Neural cell (in vitro differentiated cells): ENCODE measurements around the gene USP2. TPM values are rescaled to one million over a fixed set of nuclear protein-coding genes. Genes with fewer than 3 reads are reported as not detected.

Experiments used
- H2AFZ ChIP-seq: fragments of 200-600, 300-800 bp; sonication (generic), shearing (Covaris generic); 2 replicates; pipeline ENCODE4 v1.6.0; 2014; ENCODE audit warnings: low read depth, mild to moderate bottlenecking, antibody characterized with exemption, low read length, moderate library complexity
- H3F3A ChIP-seq: fragments of 200-600 bp; shearing (Covaris generic); 2 replicates; pipeline ENCODE4 v1.6.1; 2016; ENCODE audit warnings: mild to moderate bottlenecking, moderate library complexity, mixed read lengths, antibody characterized with exemption, low read length; ENCODE audit not compliant: insufficient read depth, poor library complexity, severe bottlenecking
- H3K27ac ChIP-seq: fragments of 200-600, 300-800 bp; sonication (generic), shearing (Covaris generic); 2 replicates; pipeline ENCODE4 v1.5.1; 2014; ENCODE audit warnings: mild to moderate bottlenecking, low read length, moderate library complexity
- H3K27me3 ChIP-seq: fragments of 300-800, 200-600 bp; sonication (generic), shearing (Covaris generic); 2 replicates; pipeline ENCODE4 v1.6.0; 2014; ENCODE audit warnings: mild to moderate bottlenecking, low read depth, low read length, moderate library complexity; ENCODE audit not compliant: insufficient read depth
- H3K36me3 ChIP-seq: fragments of 300-800, 200-600 bp; sonication (generic), shearing (Covaris generic); 2 replicates; pipeline ENCODE4 v1.5.1; 2014; ENCODE audit warnings: mild to moderate bottlenecking, antibody characterized with exemption, low read length, moderate library complexity; ENCODE audit not compliant: insufficient read depth
- H3K4me2 ChIP-seq: fragments of 300-800, 200-600 bp; sonication (generic), shearing (Covaris generic); 2 replicates; pipeline ENCODE4 v1.6.0; 2014; ENCODE audit warnings: mild to moderate bottlenecking, low read length
- H3K4me3 ChIP-seq: fragments of 300-800, 200-600 bp; sonication (generic), shearing (Covaris generic); 2 replicates; pipeline ENCODE4 v1.5.1; 2014; ENCODE audit warnings: mild to moderate bottlenecking, low read length, moderate library complexity
- H3K79me2 ChIP-seq: fragments of 200-600 bp; shearing (Covaris generic); replicated peaks from 2 replicates; pipeline ENCODE4 v1.6.0; 2014; ENCODE audit warnings: mild to moderate bottlenecking, low read length, moderate library complexity; ENCODE audit not compliant: insufficient read depth
- H3K9ac ChIP-seq: fragments of 300-800, 200-600 bp; sonication (generic), shearing (Covaris generic); 2 replicates; pipeline ENCODE4 v1.6.1; 2016; ENCODE audit warnings: mild to moderate bottlenecking, low read length, mixed read lengths
- H3K9me2 ChIP-seq: fragments of 200-600 bp; shearing (Covaris generic); 2 replicates; pipeline ENCODE4 v1.6.1; 2016; ENCODE audit warnings: mild to moderate bottlenecking, low read length, mixed read lengths; ENCODE audit not compliant: insufficient read depth
- H3K9me3 ChIP-seq: fragments of 200-600, 300-800 bp; sonication (generic), shearing (Covaris generic); 2 replicates; pipeline ENCODE4 v1.6.1; 2016; ENCODE audit warnings: mild to moderate bottlenecking, mixed run types, low read length, moderate library complexity, mixed read lengths
- H4K20me1 ChIP-seq: fragments of 200-600 bp; shearing (Covaris generic); 2 replicates; pipeline ENCODE4 v1.6.1; 2016; ENCODE audit warnings: mild to moderate bottlenecking, mixed run types; ENCODE audit not compliant: insufficient read depth
- EP300 ChIP-seq: fragments of 450-650 bp; conservative IDR thresholded peaks from 2 replicates; pipeline ENCODE4 v1.6.1; 2014; ENCODE audit warnings: antibody characterized with exemption, mild to moderate bottlenecking, moderate library complexity; ENCODE audit not compliant: poor library complexity, severe bottlenecking
- EZH2 ChIP-seq: fragments of 200-600, 300-800 bp; shearing (Covaris generic), sonication (generic); IDR thresholded peaks from 2 replicates; pipeline ENCODE4 v1.6.1; 2014; ENCODE audit warnings: antibody characterized with exemption, low read length, borderline replicate concordance, mild to moderate bottlenecking; ENCODE audit not compliant: insufficient read depth, poor library complexity, severe bottlenecking
- MXI1 ChIP-seq: fragments of 450-650 bp; conservative IDR thresholded peaks from 2 replicates; pipeline ENCODE4 v1.6.1; 2014; ENCODE audit warnings: antibody characterized with exemption, mild to moderate bottlenecking; ENCODE audit not compliant: poor library complexity, severe bottlenecking
- POLR2AphosphoS5 ChIP-seq: IDR thresholded peaks from 2 replicates; pipeline ENCODE4 v1.6.1; 2012
- RAD21 ChIP-seq: fragments of 450-650 bp; conservative IDR thresholded peaks from 2 replicates; pipeline ENCODE4 v1.6.1; 2014; ENCODE audit warnings: antibody characterized with exemption, mild to moderate bottlenecking, moderate library complexity
- SMC3 ChIP-seq: fragments of 450-650 bp; conservative IDR thresholded peaks from 2 replicates; pipeline ENCODE4 v1.6.1; 2014; ENCODE audit warnings: antibody characterized with exemption, mild to moderate bottlenecking, moderate library complexity; ENCODE audit not compliant: poor library complexity
- TAF1 ChIP-seq: IDR thresholded peaks from 2 replicates; pipeline ENCODE4 v1.6.1; 2012; ENCODE audit warnings: low read depth
- polyA plus RNA-seq: library from polyadenylated mRNA; depleted of rRNA; stranded (reverse); fragments of >200 nt; gene quantifications from 2 replicates; pipeline ENCODE4 v1.2.3, GENCODE V29; 2014
- TF ChIP-seq, protein P1 (sequence below): fragments of 450-650 bp; IDR thresholded peaks from 2 replicates; pipeline ENCODE4 v1.5.1; 2014; ENCODE audit warnings: antibody characterized with exemption, mild to moderate bottlenecking, moderate library complexity; ENCODE audit not compliant: poor library complexity, severe bottlenecking
- TF ChIP-seq, protein P2 (sequence below): IDR thresholded peaks from 2 replicates; pipeline ENCODE4 v1.6.1; 2012; ENCODE audit warnings: borderline replicate concordance

USP2 gene
- polyA plus RNA-seq, 1 donor from 2014 or later = 0.59 TPM

DNA sequence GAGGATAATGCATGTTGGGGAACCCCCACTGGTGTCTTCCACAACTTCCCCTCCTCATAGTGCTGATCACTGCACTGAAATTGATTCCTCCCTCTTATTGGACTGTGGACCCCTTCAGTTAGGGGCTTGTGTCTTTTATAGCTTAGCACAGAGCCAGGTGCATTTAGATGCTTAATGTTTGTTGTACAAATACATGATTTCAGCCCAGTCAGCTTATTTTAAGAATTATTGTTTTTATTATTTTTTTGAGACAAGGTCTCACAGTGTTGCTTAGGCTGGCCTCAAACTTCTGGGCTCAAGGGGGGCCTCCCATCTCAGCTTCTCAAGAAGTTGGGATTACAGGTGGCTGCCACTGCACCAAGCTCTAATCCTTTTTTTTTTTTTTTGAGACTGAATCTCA is 33.2 kb upstream of the USP2 start:
- Histone ChIP-seq H3K4me2 (no peak overlapping the region), H3K27ac (no peak overlapping the region), H3F3A (no peaks in the 10 kb centered on the region), H3K9ac (no peak overlapping the region), H3K27me3 (no peaks in the 10 kb centered on the region), H3K9me3 (no peaks in the 10 kb centered on the region), H2AFZ (no peak overlapping the region), H3K4me3 (no peak overlapping the region), H4K20me1 (no peaks in the 10 kb centered on the region), H3K9me2 (no peaks in the 10 kb centered on the region), H3K79me2 (no peaks in the 10 kb centered on the region), H3K36me3 (no peaks in the 10 kb centered on the region)
- TF ChIP-seq MXI1 (no peak), EZH2 (no peak), EP300 (no peak), RAD21 (no peak), TAF1 (no peak), SMC3 (no peak), POLR2AphosphoS5 (no peak)
- TF ChIP-seq, protein P1, sequence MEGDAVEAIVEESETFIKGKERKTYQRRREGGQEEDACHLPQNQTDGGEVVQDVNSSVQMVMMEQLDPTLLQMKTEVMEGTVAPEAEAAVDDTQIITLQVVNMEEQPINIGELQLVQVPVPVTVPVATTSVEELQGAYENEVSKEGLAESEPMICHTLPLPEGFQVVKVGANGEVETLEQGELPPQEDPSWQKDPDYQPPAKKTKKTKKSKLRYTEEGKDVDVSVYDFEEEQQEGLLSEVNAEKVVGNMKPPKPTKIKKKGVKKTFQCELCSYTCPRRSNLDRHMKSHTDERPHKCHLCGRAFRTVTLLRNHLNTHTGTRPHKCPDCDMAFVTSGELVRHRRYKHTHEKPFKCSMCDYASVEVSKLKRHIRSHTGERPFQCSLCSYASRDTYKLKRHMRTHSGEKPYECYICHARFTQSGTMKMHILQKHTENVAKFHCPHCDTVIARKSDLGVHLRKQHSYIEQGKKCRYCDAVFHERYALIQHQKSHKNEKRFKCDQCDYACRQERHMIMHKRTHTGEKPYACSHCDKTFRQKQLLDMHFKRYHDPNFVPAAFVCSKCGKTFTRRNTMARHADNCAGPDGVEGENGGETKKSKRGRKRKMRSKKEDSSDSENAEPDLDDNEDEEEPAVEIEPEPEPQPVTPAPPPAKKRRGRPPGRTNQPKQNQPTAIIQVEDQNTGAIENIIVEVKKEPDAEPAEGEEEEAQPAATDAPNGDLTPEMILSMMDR = no peak
- TF ChIP-seq, protein P2, sequence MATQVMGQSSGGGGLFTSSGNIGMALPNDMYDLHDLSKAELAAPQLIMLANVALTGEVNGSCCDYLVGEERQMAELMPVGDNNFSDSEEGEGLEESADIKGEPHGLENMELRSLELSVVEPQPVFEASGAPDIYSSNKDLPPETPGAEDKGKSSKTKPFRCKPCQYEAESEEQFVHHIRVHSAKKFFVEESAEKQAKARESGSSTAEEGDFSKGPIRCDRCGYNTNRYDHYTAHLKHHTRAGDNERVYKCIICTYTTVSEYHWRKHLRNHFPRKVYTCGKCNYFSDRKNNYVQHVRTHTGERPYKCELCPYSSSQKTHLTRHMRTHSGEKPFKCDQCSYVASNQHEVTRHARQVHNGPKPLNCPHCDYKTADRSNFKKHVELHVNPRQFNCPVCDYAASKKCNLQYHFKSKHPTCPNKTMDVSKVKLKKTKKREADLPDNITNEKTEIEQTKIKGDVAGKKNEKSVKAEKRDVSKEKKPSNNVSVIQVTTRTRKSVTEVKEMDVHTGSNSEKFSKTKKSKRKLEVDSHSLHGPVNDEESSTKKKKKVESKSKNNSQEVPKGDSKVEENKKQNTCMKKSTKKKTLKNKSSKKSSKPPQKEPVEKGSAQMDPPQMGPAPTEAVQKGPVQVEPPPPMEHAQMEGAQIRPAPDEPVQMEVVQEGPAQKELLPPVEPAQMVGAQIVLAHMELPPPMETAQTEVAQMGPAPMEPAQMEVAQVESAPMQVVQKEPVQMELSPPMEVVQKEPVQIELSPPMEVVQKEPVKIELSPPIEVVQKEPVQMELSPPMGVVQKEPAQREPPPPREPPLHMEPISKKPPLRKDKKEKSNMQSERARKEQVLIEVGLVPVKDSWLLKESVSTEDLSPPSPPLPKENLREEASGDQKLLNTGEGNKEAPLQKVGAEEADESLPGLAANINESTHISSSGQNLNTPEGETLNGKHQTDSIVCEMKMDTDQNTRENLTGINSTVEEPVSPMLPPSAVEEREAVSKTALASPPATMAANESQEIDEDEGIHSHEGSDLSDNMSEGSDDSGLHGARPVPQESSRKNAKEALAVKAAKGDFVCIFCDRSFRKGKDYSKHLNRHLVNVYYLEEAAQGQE = no peak

DNA sequence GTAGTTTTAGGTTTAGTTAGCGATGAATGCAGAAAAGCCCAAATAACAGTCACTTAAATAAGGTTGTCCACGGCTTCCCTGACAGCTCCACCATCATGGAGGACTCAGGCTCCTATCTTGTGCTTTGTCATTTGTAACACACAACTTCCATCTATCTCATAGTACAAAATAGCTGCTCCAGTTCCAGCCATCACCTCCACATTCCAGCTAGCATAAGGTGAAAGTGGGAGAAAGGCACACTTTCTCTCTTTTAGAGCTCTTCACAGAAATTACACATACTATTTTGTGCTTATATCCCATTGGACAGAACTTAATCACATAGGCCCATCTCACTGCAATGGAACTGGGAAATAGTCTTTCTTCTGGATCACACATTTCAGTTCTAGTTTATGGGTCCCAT is 32.8 kb upstream of the USP2 start:
- H3K9ac ChIP-seq = no peak overlapping the region
- H3K27me3 ChIP-seq = no peaks in the 10 kb centered on the region
- H3K9me3 ChIP-seq = no peaks in the 10 kb centered on the region

More for the DNA sequence above, 32.8 kb upstream of the USP2 start:
- TF ChIP-seq EP300 = no peak
- no peak for TF ChIP-seq EZH2
- TF ChIP-seq SMC3 = no peak
- no peak for TF ChIP-seq POLR2AphosphoS5
- no peak for TF ChIP-seq TAF1
- TF ChIP-seq, protein P1 = no peak
- no peak for TF ChIP-seq RAD21
- no peak for TF ChIP-seq MXI1
- Histone ChIP-seq H3K4me3 (no peak overlapping the region), H3K27ac (no peak overlapping the region), H3K9me2 (no peaks in the 10 kb centered on the region), H3K79me2 (no peaks in the 10 kb centered on the region), H3K4me2 (no peak overlapping the region), H2AFZ (no peak overlapping the region), H4K20me1 (no peaks in the 10 kb centered on the region), H3F3A (no peaks in the 10 kb centered on the region), H3K36me3 (no peaks in the 10 kb centered on the region)
